HG02678 (cell line): ENCODE measurements around the gene YAP1.

Experiments
- ATAC-seq: cut with Tn5 transposase; IDR thresholded peaks from one replicate; pipeline ENCODE4 v1.9.1; 2021; ENCODE audit warnings: mild to moderate bottlenecking, moderate library complexity; ENCODE audit not compliant: unreplicated experiment

The YAP1 gene

DNA sequence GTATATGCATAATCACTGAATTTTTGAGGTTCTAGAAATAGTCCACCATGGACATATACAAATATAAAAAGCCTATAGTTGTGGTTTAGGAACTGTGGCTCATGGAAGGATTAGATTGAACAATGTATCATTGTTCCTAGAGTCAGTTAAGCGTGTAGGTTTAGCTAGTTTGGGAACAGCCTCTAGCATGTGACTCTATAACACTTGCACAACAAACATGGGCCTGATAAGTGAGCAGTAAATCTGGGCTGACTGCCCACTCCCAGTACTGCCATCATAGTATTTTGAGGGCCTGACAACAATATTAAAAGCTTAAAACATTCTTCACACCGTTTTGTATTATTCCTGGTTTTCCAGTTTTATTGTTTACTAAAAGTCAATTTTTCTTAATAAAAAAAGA, 47.0 kb downstream of the YAP1 start:
- no peak for ATAC-seq

DNA sequence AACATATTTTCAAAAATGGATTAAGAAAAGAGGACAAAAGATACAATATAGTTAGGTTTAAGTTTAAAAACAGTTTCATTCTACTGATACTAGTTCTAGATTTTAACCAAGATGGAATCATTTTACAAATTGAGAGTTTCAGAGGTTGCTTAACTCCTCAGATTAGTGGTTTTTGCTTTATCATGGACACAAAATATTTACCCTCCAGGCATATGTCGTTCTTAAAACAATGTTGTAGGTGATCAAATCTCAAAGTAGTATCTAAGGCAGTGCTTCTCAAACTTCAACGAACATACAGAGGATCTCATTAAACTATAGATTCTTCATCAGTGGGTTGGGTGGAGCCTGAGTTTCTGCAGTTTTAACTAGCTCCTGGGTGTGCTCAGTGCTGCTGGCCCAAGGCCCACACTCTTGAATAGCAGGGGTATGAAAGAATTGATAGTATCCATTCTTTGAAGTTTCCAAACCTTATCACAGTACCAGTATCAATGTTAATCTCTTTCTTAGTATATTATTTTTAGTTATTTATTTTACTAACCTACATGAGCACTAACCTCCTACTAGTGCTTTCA, 48.0 kb downstream of the YAP1 start:
- ATAC-seq, result no peak

GRCh38 chr11:102163368-102163767, 53.1 kb downstream of the YAP1 start:
- ATAC-seq, result no peak

GRCh38 chr11:102166175-102167064, 56.2 kb downstream of the YAP1 start:
- ATAC-seq, result no peak

- no peak for ATAC-seq
Observed at GRCh38 chr11:102168481-102168880, 58.2 kb downstream of the YAP1 start.

GRCh38 chr11:102171101-102171500, 60.9 kb downstream of the YAP1 start:
- no peak for ATAC-seq

GRCh38 chr11:102172127-102172848, 62.0 kb downstream of the YAP1 start:
- no peak for ATAC-seq

- no peak for ATAC-seq
Observed at GRCh38 chr11:102177126-102177525, 66.9 kb downstream of the YAP1 start.

GRCh38 chr11:102177974-102178631, 67.9 kb downstream of the YAP1 start:
- ATAC-seq, result no peak

- no peak for ATAC-seq
Observed at GRCh38 chr11:102179371-102179770, 69.1 kb downstream of the YAP1 start.

DNA sequence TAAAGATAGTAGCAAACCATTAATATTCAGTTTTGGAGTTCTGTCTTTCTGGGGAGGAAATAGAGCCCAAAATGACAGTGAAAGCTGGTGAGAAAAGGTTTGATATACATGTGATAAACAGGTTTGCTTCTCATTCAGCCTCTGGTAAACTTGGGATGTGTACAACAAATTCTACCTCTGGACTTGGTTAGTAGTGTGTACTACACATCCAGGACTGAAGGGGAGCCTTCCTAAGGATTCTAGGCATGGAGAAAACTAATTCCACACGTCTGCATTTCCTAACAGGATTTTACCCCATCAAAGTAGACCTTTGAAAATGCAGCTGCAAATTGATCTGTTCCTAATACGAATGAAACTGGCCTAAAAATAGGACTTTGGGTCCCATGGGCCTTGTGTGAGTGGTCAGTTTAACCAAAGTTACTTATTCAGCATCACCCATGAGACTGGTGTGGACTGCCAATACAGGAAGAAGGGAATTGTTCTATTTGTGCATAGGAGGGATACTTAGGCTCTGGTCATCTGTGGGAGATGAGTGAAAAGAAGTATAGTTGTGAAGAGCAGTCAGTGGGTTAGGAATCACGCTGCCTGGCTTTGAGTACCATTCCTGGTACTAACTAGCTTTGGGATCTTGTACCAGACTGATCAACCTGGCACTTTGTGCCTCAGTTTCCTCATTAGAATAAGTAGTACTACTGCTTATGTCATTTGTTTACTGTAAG, 74.2 kb downstream of the YAP1 start:
- no peak for ATAC-seq

- ATAC-seq, result no peak
Observed at GRCh38 chr11:102186551-102187191, 76.4 kb downstream of the YAP1 start.

- ATAC-seq, result no peak
Observed at GRCh38 chr11:102187416-102188151, 77.3 kb downstream of the YAP1 start.

DNA sequence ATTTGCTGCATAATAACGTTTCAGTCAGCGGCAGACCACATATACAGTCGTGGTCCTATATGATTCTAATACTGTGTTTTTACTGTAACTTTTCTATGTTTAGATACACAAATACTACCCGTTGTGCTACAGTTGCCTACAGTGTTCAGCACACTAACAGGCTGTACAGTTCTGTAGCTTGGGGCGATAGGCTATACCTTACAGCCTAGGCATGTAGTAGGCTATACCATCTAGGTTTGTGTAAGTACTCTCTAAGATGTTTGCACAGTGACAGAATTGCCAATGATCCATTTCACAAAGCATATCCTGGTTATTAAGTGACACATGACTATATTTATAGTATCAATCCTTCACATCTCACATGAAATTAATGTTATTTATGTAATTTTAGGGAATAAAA, 78.2 kb downstream of the YAP1 start:
- ATAC-seq, result no peak

DNA sequence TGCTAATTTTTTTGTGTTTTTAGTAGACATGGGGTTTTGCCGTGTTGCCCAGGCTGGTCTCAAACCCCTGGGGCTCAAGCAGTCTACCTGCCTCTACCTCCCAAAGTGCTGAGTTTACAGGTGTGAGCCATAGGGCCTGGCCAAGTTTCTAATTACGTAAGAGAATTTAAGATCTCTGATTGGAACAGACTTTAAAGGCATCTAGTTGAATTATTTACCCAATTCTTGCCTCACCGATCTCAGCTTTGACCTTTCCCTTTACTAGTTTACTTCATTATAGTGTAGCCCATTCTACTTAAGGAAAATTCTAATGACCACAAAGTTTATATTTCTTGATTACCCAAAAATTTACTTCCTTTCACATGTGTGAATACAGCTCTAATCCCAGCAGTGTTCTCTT, 81.6 kb downstream of the YAP1 start:
- no peak for ATAC-seq

DNA sequence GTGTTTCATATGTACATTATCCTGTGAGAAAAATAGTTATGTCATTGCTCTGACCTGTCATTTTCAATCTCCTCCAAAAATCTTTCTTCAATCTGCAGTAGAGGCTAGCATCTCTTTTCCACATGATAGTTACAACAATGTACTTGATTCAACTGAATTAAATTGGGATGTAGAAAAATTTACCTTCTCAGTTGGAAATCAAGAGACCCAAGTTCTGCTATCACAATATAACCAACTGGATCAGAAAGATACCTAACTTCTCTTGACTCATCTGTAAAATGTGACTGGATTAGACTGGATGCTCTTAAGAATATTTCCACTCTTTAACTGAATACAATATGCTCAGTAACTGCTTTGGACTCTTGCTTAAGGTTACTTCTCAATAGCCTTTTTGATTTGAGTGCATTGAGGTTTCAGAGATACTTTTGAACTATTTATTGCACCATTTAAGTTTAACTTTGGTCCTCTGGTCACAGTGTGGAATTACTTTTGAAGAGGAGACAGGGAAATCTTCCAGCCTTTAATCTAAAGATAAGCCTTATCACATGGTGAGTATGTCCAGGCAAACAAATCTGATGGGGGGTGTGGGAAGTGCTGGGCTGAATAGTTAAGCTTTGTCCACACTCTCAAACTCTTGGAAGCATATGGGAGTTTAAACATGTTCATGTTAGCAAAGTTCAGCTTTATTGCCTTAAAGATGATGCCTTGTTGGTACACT, 82.3 kb downstream of the YAP1 start:
- no peak for ATAC-seq

DNA sequence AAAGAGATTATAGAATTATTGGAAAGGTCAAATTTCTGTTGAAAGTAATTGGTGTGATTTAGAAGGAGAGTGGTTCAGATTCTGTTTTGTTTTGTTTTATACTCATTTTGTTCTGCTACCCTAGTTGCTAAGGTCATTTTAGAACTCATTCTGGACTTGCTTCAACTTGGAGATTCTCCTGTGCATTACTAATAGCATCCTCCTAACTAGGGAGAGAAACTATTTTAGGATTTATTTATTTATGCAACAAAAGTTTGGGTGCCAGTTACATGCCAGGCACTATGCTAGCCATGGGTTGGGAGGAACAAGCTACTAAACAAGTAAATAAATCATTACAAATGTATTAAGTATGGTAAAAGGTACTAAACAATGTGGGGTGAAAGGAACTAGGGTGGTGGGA, 84.0 kb downstream of the YAP1 start:
- no peak for ATAC-seq

DNA sequence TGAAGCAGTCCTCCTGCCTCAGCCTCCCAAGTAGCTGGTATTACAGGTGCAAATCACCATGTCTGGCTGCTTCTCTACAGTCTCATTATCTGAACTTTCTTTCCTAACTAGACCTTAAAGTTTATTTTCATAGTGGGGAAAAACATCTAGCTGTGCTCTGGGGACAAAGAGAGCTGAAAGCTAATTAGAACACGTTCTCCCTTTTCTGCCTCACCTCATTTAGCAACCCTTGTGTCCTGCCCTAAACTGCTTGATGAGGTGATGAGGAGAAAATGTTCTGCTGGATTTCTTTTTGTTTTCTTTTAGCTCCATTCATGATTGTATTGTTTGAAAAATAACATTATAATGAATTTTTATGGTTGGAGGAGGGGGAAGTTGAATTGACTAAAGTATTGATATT, 84.7 kb downstream of the YAP1 start:
- ATAC-seq, result no peak

GRCh38 chr11:102196351-102196750, 86.1 kb downstream of the YAP1 start:
- ATAC-seq, result no peak
